Prostate gland (tissue), 2 donors: ENCODE results near the gene TOP2A.

ENCODE experiments used
- CTCF ChIP-seq, 4 experiments: fragments of 200-600 bp in 2 of 4; fragments of 450-650 bp in 2 of 4; sonication (generic) in 2 of 4; IDR thresholded peaks; 1 replicate in 3 of 4; 2 replicates in 1 of 4; pipeline ENCODE4 v1.5.1; 2016 to 2019; ENCODE audit warnings: antibody characterized with exemption in 4 of 4, mild to moderate bottlenecking in 2 of 4, moderate library complexity in 2 of 4
- POLR2A ChIP-seq: fragments of 450-650 bp; IDR thresholded peaks from one replicate; pipeline ENCODE4 v1.6.1; 2016; ENCODE audit warnings: antibody characterized with exemption, mild to moderate bottlenecking
- POLR2AphosphoS5 ChIP-seq: sonication (generic); formaldehyde crosslinking; IDR thresholded peaks from one replicate; pipeline ENCODE4 v1.6.1; 2017; ENCODE audit warnings: antibody characterized with exemption

GRCh38 chr17:40454613-40454995 is 36.9 kb upstream of the TOP2A start:
- TF ChIP-seq CTCF (IDR thresholded peaks at IDR 0.05) (no peak), POLR2A (no peak), POLR2AphosphoS5 (no peak)
